T1000 (cell line): ENCODE measurements around the gene JPH4.
"Not testable (repeated sequence)": the region's sequence is repeated elsewhere in the genome, so short reads cannot be mapped to it uniquely, and the experiment has no call there.

Source experiments
- DNase-seq: peaks from one replicate; lab custom pipeline; 2025; ENCODE audit warnings: mixed read lengths; lab: John Stamatoyannopoulos, UW

JPH4 gene

GRCh38 chr14:23578560-23579310, at the start of gene JPH4:
TSS of gene JPH4 (minus strand) at chr14:23578790. CDS start at chr14:23577453, 1,337 bp downstream.
- DNase-seq: no peak

- no peak for DNase-seq
These were observed 49.4 kb upstream of the JPH4 start for GRCh38 chr14:23627961-23628360.

DNA sequence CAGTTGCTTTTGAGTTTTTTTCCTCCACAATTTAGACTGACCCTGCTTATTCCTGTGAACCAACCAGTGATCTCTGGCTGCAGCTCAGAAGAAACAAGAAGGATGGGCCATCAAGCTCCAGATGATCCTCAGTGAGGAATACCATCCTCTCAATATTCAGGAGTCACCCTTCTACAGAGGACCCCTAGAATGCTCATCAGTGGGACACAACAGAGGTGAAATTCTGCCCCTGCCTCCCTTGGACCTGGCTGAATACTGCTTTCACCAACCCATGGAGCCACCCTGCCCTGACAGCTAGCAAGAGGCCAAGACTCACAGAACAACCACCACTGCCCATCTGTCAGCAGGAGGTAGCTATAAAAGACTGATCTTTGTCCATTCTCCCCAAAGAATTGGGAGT, 48.4 kb upstream of the JPH4 start:
- no peak for DNase-seq

DNA sequence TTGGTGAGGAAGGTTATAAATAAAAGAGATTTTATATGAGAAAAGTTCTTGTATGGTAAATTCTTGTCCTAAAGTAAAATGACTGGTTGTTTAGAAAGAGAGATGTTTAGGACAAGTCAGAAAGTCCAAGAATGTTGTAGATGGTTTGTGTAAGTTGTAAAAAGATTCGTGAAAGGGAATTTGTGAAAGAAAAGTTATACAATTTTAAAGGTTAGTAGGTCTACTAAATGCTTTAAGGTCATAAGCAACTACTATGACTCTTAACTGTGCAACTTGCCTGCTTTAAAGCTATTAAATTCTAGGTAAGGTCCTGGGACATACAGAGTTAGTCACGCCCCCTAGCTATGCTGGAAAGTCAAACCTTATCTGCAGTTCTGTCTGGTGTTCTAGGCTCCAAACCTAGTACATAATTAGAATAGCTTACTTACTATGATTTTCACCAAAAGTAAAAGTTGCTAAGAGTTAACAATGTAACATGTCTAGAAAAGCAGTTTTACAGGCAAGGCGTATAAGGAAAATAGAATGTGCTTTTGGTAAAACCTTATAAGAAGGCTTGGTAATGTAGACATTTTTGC, 46.3 kb upstream of the JPH4 start:
- no peak for DNase-seq

- no peak for DNase-seq
These were observed 45.4 kb upstream of the JPH4 start for GRCh38 chr14:23623962-23624361.

DNA sequence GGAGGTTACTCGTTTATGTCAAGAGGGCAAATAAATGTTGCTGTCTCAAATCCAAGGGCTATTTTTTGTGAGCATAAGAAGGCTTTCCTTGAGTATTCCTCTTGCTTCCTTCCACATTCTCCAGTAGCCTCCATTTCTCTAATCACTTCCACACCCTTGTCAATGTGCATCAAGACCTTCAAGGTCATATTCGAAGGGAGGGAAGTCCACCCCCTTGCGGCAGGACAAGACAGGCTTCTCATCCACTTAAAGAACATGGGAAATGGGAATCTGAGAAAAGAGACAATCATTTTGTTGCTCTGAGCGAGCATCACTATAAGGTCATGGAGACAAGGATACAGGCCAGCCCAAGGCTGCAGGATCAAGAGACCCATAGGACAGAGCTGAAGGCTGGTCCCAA, 44.4 kb upstream of the JPH4 start:
- DNase-seq: no peak

- DNase-seq: no peak
These were observed 43.5 kb upstream of the JPH4 start for GRCh38 chr14:23621932-23622730.

GRCh38 chr14:23621204-23621931, 42.8 kb upstream of the JPH4 start:
- DNase-seq: no peak

DNA sequence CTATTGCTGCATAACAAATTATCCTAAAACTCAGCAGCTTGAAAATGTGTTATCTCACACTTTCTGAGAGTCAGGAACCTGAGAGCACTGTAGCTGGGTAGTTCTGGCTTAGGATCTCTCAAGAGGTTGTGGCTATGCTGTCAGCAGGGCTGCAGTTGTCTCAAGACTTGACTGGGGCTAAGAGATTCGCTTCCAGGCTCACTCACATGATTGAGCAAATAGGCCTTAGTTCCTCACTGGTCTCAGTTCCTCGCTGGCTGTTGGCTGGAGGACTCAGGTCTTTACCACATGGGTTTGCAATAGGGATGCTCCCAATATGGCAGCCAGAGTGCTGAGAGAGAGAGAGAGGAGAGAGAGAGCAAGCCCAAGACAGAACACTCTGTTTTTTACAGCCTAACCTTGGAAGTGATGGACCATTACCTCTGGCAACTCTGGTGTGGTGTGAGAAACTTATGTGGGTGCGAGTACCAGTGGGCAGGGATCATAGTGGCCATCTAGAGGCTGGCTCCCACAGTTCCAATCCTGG, 41.6 kb upstream of the JPH4 start:
- DNase-seq: no peak

- DNase-seq: no peak
These were observed 39.9 kb upstream of the JPH4 start for GRCh38 chr14:23618415-23618988.

GRCh38 chr14:23617539-23617938, 38.9 kb upstream of the JPH4 start:
- DNase-seq: no peak

GRCh38 chr14:23615856-23616255, 37.3 kb upstream of the JPH4 start:
- no peak for DNase-seq

- no peak for DNase-seq
These were observed 35.8 kb upstream of the JPH4 start for GRCh38 chr14:23614395-23614828.

DNA sequence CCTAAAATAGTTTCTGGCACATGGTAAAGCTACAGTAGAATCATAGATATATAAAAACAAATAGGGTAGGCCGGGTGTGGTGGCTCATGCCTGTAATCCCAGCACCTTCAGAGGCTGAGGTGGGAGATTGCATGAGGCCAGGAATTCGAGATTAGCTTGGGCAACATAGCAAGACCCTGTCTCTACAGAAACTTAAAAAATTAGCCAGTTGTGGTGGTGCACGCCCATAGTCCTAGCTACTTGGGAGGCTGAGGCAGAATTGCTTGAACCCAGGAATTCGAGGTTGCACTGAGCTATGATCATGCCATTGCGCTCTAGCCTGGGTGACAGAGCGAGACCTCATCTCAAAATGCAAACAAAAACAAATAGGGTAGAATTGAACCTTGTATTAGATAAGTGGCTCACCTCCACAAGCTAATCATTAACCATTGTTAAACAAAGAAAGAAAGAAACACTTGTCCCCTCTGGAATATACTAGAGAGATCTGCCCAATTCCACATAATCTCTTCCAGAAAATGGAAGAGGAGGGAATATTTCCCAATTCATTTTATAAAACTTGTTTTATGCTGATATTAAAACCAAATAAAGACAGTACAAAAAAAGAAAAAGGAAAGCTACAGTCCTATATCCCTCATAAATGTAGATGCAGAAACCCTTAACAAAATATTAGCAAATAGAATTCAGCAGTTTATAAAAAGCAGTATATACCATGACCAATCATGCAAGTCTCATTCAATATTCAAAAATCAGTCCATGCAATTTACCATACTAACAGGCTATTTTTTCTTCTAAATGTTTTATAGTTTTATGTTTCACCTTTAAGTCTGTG, 34.9 kb upstream of the JPH4 start:
- no peak for DNase-seq

DNA sequence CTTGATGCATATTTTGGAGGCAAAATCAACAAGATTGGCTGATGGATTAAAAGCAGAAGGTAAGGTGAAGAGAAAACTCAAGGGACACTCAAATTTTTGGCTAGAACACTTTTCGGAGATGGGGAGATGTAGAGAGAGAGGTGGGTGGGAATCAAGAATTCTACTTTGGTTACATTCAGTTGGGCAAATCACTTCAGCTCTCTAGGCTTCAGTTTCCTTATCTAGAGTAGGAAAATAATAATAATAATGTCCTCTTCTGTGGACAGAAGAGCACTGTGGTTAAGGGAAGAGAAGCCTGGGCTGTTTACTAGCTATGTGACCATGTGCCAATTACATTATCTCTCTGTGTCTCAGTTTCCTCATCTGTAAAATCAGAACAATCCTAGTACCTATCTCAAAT, 34.2 kb upstream of the JPH4 start:
- DNase-seq: no peak

GRCh38 chr14:23612354-23612732, 33.8 kb upstream of the JPH4 start:
- DNase-seq: no peak

DNA sequence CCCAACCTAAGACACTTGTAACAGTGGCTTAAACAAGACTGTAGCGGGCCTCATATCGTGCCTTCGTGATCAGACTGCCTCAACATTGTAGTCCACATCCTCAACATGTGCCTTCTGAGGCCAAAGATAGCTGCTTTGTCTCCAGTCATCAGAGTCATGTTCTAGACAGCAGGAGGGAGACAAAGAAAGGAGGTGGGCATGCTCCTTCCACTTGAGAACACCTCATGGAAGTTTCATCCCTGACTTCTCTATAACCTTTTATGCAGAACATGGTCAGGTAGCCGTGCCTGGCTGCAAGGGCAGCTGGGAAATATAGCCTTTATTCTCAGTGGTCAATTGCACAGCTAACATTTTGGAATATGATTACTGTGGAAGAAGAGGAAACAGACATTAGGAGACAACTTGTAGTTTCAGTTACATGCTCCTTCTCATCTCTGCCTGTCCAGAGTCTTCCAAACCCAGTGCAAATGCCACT, 32.3 kb upstream of the JPH4 start:
- DNase-seq: no peak

DNA sequence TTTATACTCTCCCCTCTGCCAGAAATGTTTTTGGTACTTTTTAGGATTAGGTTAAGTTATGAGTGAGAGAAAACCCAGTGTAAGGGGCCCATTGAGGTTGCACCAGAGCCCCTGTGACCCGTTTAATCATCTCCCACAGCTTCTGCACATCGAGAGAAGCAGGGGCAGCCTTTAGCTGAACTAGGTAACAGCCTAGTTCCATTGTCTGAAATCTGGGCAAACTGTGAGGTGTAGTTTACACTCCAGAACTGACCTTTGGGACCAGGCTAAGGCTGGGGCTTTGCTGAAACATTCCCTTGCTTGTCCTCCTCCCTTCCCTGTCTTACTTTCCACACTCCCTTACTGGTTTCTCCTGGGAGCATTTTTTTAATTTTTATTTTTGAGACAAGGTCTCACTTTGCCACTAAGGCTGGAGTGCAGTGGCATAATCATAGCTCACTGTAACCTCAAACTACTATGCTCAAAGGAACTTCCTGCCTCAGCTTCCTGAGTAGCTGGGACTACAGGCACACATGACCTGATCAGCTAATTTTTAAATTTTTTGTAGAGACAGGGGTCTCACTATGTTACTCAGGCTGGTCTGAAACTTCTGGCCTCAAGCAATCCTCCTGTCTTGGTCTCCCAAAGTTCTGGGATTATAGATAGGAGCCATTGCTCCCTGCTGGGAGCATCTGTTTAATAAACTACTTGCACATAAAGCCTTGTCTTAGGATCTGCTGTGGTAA, 31.7 kb upstream of the JPH4 start:
- DNase-seq: no peak

- not testable (repeated sequence) for DNase-seq
These were observed 31.0 kb upstream of the JPH4 start for GRCh38 chr14:23609411-23610089.
